ENCODE results near the gene TGFBR3L.
"Not testable (repeated sequence)": the region's sequence is repeated elsewhere in the genome, so short reads cannot be mapped to it uniquely, and the experiment has no call there.

The TGFBR3L gene

DNA sequence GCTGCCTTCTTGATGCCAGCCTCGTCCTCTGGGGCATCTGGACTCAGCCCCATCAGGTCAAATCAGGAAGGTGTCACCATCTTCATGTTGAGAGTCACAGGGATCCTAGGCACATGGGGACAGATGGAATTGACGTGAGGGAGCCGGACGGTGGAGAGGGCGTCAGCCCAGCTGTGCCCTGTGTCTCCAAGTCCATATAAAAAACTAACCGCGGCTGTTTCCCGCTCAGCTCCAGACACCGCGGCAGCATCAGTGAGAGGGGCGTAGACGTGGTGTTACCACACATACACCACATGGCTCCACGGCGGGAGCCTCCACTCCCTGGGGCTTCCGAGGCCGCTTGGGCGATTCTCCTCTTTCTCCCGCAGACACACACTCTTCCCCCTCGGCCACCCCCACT lies 34.8 kb upstream of the TGFBR3L start:
- H3K9me3 ChIP-seq (ENCODE audit: control insufficient read depth, low read length): no peaks in the 10 kb centered on the region
- no peak overlapping the region for H3K4me3 ChIP-seq (ENCODE audit: insufficient read depth, low read depth, low read length, poor library complexity, severe bottlenecking)
- no peak overlapping the region for H3K27ac ChIP-seq (ENCODE audit: insufficient read depth, low read length, poor library complexity, severe bottlenecking)
- peaks cover 2% of the 10 kb centered on the region for H3K4me1 ChIP-seq (ENCODE audit: control insufficient read depth, insufficient read depth, low read length, poor library complexity, severe bottlenecking)
- DNase-seq: no peak
- no peaks in the 10 kb centered on the region for H3K27me3 ChIP-seq (replicated peaks; ENCODE audit: control insufficient read depth, insufficient read depth, low read length, poor library complexity, severe bottlenecking)
- H3K36me3 ChIP-seq (ENCODE audit: control insufficient read depth, insufficient read depth, low read length): no peaks in the 10 kb centered on the region

DNA sequence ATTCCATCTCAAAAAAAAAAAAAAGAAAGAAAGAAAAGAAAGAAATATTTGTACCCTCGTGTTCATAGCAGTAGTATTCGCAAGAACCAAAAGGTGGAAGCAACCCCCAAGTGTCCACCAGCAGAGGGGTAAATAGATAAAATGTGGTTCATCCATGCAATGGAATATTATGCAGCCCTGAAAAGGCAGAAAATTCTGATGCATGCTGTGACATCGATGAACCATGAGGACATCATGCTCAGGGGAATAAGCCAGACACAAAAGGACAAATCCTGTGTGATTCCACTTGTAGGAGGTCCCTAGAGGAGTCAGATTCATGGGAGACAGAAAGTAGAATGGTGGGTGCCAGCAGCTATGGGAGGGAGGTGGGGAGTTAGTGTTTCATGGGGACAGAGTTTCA lies 32.7 kb upstream of the TGFBR3L start:
- no peaks in the 10 kb centered on the region for H3K9me3 ChIP-seq (ENCODE audit: control insufficient read depth, low read length)
- no peaks in the 10 kb centered on the region for H3K36me3 ChIP-seq (ENCODE audit: control insufficient read depth, insufficient read depth, low read length)
- H3K4me1 ChIP-seq (ENCODE audit: control insufficient read depth, insufficient read depth, low read length, poor library complexity, severe bottlenecking): no peaks in the 10 kb centered on the region
- DNase-seq: no peak
- H3K27ac ChIP-seq (ENCODE audit: insufficient read depth, low read length, poor library complexity, severe bottlenecking): no peak overlapping the region
- no peak overlapping the region for H3K4me3 ChIP-seq (ENCODE audit: insufficient read depth, low read depth, low read length, poor library complexity, severe bottlenecking)
- no peaks in the 10 kb centered on the region for H3K27me3 ChIP-seq (replicated peaks; ENCODE audit: control insufficient read depth, insufficient read depth, low read length, poor library complexity, severe bottlenecking)

DNA sequence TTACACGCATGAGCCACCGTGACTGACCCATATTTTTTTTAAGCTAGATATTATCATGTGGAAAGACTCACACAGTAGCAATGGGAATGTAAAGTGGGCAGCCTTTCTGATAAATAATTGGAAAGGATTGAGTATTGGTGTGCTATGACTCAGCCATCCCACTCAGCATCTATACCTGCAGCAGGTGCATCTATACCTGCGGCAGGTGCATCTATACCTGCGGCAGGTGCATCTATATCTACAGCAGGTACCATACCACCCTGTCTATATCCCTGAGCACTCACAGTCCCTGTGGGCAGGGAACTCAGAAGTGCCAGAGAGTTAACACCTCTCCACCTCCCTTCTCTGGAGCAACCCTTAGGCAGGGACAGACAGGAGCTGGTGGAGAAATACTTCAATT lies 31.5 kb upstream of the TGFBR3L start:
- no peak overlapping the region for H3K4me3 ChIP-seq (ENCODE audit: insufficient read depth, low read depth, low read length, poor library complexity, severe bottlenecking)
- peaks cover 2% of the 10 kb centered on the region for H3K27me3 ChIP-seq (replicated peaks; ENCODE audit: control insufficient read depth, insufficient read depth, low read length, poor library complexity, severe bottlenecking)

DNA sequence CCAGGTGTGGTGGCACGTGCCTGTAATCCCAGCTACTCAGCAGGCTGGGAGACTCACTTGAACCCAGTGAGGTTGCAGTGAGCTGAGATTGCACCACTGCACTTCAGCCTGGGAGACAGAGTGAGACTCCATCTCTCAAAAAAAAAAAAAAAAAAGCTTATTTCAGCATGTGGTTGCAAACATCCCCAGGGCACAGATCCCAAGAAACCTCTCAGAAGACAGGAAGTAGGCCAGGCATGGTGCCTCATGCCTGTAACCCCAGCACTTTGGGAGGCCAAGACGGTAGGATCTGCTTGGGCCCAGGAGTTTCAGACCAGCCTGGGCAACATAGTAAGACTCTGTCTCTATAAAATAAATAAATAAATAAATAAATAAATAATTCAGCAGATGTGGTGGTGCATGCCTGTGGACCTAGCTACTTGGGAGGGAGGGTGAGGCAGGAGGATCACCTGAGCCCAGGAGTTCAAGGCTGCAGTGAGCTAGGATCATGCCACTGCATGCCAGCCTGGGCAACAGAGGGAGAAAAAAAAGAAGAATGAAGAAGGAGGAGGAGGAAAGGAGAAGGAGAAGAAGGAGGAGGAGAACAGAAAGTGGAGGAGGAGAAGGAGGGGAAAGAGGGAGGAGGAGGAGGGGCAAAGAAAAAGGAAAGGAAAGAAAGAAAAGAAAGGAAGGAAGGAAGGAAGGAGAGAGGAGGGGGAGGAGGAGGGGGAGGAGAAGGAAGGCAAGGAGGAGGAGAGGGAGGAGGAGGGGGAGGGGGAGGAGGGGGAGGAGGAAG lies 30.6 kb upstream of the TGFBR3L start:
- Histone ChIP-seq H3K9me3 (ENCODE audit: control insufficient read depth, low read length) (no peaks in the 10 kb centered on the region), H3K4me3 (ENCODE audit: insufficient read depth, low read depth, low read length, poor library complexity, severe bottlenecking) (no peak overlapping the region), H3K27me3 (replicated peaks; ENCODE audit: control insufficient read depth, insufficient read depth, low read length, poor library complexity, severe bottlenecking) (peaks cover 8% of the 10 kb centered on the region), H3K36me3 (ENCODE audit: control insufficient read depth, insufficient read depth, low read length) (no peaks in the 10 kb centered on the region), H3K27ac (ENCODE audit: insufficient read depth, low read length, poor library complexity, severe bottlenecking) (no peak overlapping the region), H3K4me1 (ENCODE audit: control insufficient read depth, insufficient read depth, low read length, poor library complexity, severe bottlenecking) (peaks cover 6% of the 10 kb centered on the region)
- DNase-seq: no peak

More for the DNA sequence above, 31.5 kb upstream of the TGFBR3L start:
- Histone ChIP-seq H3K27ac (ENCODE audit: insufficient read depth, low read length, poor library complexity, severe bottlenecking) (no peak overlapping the region), H3K4me1 (ENCODE audit: control insufficient read depth, insufficient read depth, low read length, poor library complexity, severe bottlenecking) (peaks cover under 1% of the 10 kb centered on the region), H3K9me3 (ENCODE audit: control insufficient read depth, low read length) (no peaks in the 10 kb centered on the region), H3K36me3 (ENCODE audit: control insufficient read depth, insufficient read depth, low read length) (no peaks in the 10 kb centered on the region)
- DNase-seq: no peak

DNA sequence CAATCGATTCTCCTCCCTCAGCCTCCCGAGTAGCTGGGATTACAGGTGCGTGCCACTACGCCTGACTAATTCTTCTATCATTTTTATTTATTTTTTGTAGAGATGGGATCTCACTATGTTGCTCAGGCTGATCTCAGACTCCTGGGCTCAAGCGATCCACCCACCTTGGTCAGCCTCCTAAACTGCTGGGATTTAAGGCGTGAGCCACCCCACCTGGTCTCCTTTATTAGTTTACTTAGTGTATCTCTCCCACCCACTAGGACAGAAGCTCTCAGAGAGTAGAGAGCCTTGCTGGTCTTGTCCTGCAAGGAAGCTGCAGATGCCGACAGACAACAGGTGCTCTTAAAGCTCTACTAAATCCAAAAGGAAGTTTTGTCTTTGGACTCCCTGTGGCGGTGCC lies 28.8 kb upstream of the TGFBR3L start:
- Histone ChIP-seq H3K9me3 (ENCODE audit: control insufficient read depth, low read length) (no peaks in the 10 kb centered on the region), H3K27me3 (replicated peaks; ENCODE audit: control insufficient read depth, insufficient read depth, low read length, poor library complexity, severe bottlenecking) (peaks cover 8% of the 10 kb centered on the region), H3K4me3 (ENCODE audit: insufficient read depth, low read depth, low read length, poor library complexity, severe bottlenecking) (no peak overlapping the region), H3K36me3 (ENCODE audit: control insufficient read depth, insufficient read depth, low read length) (no peaks in the 10 kb centered on the region), H3K4me1 (ENCODE audit: control insufficient read depth, insufficient read depth, low read length, poor library complexity, severe bottlenecking) (peaks cover 6% of the 10 kb centered on the region), H3K27ac (ENCODE audit: insufficient read depth, low read length, poor library complexity, severe bottlenecking) (no peak overlapping the region)
- DNase-seq: no peak

DNA sequence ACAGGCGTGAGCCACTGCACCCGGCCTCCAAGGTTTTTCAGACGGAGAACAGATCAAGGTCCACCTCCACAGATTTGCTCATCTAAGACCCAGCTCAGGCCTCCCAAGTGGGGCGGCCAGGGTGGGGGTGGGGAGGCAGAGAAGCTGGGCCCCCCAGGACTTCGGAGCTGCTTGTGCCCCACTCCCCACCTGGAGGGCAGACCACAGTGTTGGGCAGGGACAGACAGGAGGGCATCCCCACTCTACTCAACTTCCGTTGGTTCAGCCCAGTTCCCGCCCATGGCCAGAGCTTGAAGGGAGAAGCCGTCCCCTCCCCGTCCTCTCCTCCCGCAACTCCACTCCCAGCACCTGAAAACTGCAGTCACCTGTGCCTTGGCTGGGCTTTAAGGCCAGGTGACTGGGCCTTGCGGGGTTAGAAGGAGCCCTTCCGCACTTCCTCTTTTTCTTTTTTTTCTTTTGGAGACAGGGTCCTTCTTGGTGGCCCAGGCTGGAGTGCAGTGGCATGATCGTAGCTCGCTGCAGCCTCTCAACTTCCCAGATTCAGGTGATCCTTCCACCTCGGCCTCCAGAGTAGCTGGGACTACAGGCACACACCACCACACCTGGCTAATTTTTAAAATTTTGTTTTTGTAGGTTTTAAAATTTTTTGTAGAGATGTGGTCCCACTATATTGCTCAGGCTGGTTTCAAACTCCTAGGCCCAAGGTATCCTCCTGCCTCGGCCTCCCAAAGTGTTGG lies 27.1 kb upstream of the TGFBR3L start:
- Histone ChIP-seq H3K4me3 (ENCODE audit: insufficient read depth, low read depth, low read length, poor library complexity, severe bottlenecking) (no peak overlapping the region), H3K9me3 (ENCODE audit: control insufficient read depth, low read length) (no peaks in the 10 kb centered on the region)

DNA sequence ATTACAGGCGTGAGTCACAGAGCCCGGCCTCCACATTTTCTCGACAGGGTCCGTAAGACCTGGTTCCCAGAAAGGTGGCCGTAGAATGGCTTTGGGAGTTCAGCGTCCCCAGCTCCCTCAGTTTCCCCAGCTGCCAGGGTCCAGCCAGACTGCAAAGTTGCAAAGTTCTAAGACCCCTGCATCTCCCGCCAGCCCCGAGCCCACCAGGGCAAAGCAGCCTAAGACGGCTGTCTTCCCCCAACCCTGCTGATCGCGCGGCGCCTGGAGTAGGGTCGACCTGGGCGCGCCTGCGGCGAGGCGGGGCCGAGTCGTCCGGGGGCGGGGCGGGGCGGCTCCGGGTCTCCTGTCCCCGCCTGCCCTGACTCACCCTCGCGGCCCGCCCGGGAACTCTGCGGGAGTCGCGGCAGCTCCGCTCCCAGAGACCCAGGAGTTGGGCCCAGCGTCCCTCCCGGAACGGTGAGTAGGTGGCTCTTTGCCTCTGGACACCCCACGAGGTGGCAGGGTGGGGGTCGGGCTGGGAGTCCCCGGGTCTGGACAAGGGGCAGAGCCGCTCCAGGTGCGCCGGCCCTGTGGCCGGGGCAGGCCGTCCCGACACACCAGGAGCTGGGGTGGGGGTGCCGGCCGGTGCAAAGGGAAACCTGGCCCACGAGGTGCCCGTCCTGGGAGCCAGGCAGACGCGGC lies 26.3 kb upstream of the TGFBR3L start, which contains the start of gene LRRC8E:
LRRC8E (plus strand) TSS at position 366 of the 681 bp plus-strand sequence. CDS start 7,094 bp downstream, outside the sequence.
- H3K27ac ChIP-seq (ENCODE audit: insufficient read depth, low read length, poor library complexity, severe bottlenecking): no peak within 1 kb of the TSS
- H3K27me3 ChIP-seq (replicated peaks; ENCODE audit: control insufficient read depth, insufficient read depth, low read length, poor library complexity, severe bottlenecking): peaks cover 8% of the 10 kb centered on the region
- no peak within 1 kb of the TSS for H3K4me3 ChIP-seq (ENCODE audit: insufficient read depth, low read depth, low read length, poor library complexity, severe bottlenecking)
- DNase-seq: no peak
- no peaks in the 10 kb centered on the region for H3K9me3 ChIP-seq (ENCODE audit: control insufficient read depth, low read length)
- no peaks in the 10 kb centered on the region for H3K36me3 ChIP-seq (ENCODE audit: control insufficient read depth, insufficient read depth, low read length)
- peaks cover 6% of the 10 kb centered on the region for H3K4me1 ChIP-seq (ENCODE audit: control insufficient read depth, insufficient read depth, low read length, poor library complexity, severe bottlenecking)

More for the DNA sequence above, 27.1 kb upstream of the TGFBR3L start:
- peaks cover 8% of the 10 kb centered on the region for H3K27me3 ChIP-seq (replicated peaks; ENCODE audit: control insufficient read depth, insufficient read depth, low read length, poor library complexity, severe bottlenecking)
- no peaks in the 10 kb centered on the region for H3K36me3 ChIP-seq (ENCODE audit: control insufficient read depth, insufficient read depth, low read length)
- no peak overlapping the region for H3K27ac ChIP-seq (ENCODE audit: insufficient read depth, low read length, poor library complexity, severe bottlenecking)
- peaks cover 6% of the 10 kb centered on the region for H3K4me1 ChIP-seq (ENCODE audit: control insufficient read depth, insufficient read depth, low read length, poor library complexity, severe bottlenecking)
- DNase-seq: no peak

DNA sequence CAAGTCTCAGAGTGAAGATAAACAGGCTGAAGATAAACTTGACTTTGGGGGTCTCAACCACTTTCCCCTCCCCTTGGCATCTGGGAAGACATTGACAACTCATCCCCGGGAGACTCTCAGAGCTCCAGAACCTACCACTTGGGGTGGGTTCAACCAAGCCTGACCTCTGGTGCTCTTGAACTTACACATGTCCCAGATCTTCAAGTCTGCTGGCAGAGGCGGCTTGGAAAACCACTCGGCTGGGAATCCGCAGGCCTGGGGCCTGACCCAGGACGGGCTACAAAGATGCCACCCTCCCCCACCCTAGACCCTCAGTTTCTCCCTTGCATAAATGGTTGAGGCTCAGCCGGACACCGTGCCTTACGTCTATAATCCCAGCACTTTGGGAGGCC lies 25.8 kb upstream of the TGFBR3L start:
- no peak for DNase-seq
- peaks cover 6% of the 10 kb centered on the region for H3K4me1 ChIP-seq (ENCODE audit: control insufficient read depth, insufficient read depth, low read length, poor library complexity, severe bottlenecking)
- no peak overlapping the region for H3K4me3 ChIP-seq (ENCODE audit: insufficient read depth, low read depth, low read length, poor library complexity, severe bottlenecking)
- H3K27ac ChIP-seq (ENCODE audit: insufficient read depth, low read length, poor library complexity, severe bottlenecking): no peak overlapping the region
- H3K27me3 ChIP-seq (replicated peaks; ENCODE audit: control insufficient read depth, insufficient read depth, low read length, poor library complexity, severe bottlenecking): peaks cover 8% of the 10 kb centered on the region
- H3K9me3 ChIP-seq (ENCODE audit: control insufficient read depth, low read length): no peaks in the 10 kb centered on the region
- no peaks in the 10 kb centered on the region for H3K36me3 ChIP-seq (ENCODE audit: control insufficient read depth, insufficient read depth, low read length)

DNA sequence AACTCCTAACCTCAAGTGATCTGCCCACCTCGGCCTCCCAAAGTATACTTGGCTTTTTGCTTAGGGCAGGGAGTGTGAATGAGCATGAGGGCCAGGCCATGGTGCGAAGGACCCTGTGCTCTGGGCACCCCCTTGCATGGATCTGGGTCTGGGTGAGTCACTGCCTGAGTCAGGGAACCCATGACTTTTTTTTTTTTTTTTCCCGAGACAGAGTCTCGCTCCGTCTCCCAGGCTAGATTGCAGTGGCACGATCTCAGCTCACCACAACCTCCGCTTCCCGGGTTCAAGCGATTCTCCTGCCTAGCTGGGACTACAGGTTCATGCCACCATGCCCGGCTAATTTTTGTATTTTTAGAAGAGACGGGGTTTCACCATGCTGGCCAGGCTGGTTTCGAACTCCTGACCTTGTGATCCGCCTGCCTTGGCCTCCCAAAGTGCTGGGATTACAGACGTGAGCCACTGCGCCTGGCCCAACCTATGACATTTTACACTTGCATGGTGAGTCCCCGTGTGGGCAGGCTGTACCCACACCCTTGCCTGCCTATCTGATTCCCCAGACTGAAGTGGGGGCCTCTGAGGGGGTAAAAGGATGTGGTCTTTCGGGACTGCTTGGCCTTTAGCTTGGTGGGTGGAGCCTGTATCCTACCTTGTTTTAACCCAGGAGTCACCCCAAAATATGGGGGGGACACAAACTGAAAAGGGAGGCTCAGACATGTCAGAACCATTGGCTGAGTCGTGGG lies 21.1 kb upstream of the TGFBR3L start:
- not testable (repeated sequence) for H3K9me3 ChIP-seq (ENCODE audit: control insufficient read depth, low read length); H3K4me1 ChIP-seq (ENCODE audit: control insufficient read depth, insufficient read depth, low read length, poor library complexity, severe bottlenecking); H3K27ac ChIP-seq (ENCODE audit: insufficient read depth, low read length, poor library complexity, severe bottlenecking); DNase-seq; H3K27me3 ChIP-seq (replicated peaks; ENCODE audit: control insufficient read depth, insufficient read depth, low read length, poor library complexity, severe bottlenecking); H3K4me3 ChIP-seq (ENCODE audit: insufficient read depth, low read depth, low read length, poor library complexity, severe bottlenecking); H3K36me3 ChIP-seq (ENCODE audit: control insufficient read depth, insufficient read depth, low read length)
